KBM-7 (cell line): Measurements from ENCODE around the gene ITGA11.

Experiments
- DNase-seq: peaks from one replicate; pipeline ENCODE4 v3.0.0-alpha.2; 2015
- in situ Hi-C: fragments of 300-500 bp; cut with MboI; formaldehyde crosslinking; loops from 2 replicates; pipeline ENCODE4 v1.14.3; 2020; ENCODE audit warnings: low sequenced_read_pairs, low pct_unique_long_range_greater_than_20kb, mixed read lengths

ITGA11 gene

DNA sequence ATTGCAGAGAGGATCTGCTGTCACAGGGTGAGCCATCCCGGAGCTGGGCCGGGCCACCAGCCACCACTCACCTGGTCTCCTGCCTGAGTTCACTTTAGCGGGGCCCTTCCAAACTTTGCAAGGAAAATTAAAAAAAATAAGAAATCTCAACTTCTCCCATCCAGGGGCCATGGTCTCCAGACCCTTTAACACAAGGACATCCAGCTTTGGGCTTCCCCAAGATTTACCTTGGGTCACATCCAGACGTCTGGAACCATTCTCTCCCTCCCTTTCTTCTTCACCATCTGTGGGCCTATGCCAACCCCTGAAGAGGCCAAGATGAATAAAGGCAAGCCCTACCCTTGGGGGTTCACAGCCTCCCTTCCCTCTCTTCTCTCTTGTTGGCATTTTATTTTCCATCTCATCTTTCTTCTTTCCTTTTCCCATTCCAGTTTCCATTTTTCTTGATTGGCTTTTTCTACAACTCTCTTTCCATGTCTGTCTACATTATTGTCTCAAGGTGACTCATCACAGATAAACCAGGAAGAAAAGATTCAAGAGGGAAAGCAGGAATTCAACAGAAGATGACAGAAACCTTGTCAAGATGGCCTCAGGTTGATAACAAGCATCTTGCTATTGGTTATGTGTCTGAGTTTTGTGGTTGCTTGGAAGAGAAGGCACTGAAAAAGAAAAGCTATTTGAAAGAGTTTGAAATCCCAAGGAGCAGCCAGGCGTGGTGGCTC is 49.5 kb downstream of the ITGA11 start:
- DNase-seq = no peak
- in situ Hi-C loops = no loop called here

DNA sequence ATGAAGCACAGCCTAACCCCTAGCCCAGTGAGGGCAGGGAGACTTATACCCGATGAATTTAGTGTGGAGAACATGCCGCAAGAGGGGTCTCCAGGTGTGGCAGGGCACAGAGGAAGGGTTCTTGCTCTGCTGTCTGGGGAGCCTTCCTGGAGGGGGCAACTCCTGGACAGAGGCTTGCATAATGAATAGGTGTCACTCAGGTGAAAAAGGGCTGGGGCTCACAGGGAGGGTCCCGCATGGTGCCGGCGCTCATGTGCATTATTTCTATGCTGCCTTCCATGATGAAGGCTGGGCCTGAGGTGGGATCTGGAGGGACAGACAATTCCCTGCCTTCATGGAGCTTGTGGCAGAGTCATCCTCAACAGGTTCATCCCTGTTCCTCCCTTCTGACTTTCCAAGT is 51.5 kb downstream of the ITGA11 start:
- in situ Hi-C loops = no loop called here
- no peak for DNase-seq

DNA sequence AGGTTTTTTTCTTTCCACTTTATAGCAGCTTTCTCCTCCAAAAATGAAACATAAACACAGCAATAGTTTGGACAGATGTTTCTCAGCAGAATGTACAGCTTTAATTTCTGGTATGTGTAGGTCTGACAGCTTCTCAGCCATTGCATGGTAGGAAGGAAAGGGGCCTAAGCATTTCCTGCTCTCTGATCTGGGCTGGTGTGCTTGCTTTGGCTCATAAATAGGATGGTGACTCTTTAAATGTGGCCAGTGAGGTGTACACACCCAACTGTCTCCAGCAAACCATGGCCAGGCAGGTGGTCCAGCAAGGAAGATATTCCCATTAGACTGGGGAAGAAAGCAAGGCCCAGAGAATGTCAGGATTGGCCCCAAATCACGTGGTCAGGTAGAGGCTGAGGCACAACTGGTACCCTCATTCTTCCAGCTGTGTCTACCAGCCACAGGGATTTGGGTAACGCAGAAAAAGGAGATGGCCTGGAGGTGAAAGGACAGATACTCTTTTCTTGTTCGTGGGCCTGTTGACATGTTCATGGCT is 52.1 kb downstream of the ITGA11 start:
- in situ Hi-C loops = no loop called here
- peak; percentile 41 for DNase-seq

DNA sequence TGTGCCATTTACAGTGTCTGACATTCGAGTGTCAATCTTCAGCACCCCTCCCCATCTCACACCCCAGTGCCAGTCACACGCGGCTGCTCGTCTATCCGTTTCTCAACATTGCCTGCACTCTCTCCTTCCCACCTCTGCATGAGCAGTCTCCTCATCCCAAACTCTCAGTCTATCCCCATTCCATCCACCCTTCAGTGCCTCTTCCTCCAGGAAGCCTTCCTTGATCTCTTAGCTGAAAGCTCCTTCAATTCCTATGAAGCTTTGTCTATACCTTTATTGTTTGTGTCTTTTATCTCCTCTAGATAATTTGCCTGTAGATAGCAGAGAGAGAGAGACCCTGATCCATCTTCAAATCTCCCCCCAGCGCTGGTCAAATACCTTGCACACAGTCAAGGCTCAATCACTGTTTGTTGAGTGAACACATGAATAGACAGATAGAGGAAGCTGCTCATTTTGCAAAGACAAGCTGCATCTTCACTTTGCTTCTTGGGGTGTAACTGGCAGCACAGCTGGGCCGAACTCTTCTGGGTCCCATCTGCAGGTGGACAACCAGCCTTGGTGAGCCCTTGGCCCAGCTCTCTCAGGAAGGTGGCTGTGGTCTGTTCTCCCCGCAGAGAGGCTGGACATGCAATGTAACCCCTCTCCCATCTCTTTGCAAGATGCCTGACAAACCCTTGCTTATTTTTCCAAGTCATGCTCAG is 52.8 kb downstream of the ITGA11 start:
- no peak for DNase-seq
- in situ Hi-C loops = no loop called here

DNA sequence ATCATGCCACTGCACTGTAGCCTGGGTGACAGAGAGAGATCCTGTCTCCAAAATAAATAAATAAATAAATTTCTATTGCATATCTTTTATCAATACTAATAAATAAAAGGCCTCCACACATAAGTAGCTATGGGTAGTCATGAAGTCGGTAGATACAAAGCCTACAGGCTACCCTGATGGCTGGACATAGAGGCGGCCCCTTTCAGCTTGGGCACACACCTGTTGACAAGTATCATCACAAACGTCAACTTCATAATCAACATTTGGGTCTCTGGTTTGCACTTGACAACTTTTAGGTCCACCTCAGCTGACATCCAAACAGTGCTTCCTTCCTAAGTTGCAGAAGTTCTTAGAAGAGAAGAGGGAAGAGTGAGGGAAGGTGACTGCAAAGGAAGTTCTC is 53.4 kb downstream of the ITGA11 start:
- DNase-seq = no peak
- in situ Hi-C loops = no loop called here

DNA sequence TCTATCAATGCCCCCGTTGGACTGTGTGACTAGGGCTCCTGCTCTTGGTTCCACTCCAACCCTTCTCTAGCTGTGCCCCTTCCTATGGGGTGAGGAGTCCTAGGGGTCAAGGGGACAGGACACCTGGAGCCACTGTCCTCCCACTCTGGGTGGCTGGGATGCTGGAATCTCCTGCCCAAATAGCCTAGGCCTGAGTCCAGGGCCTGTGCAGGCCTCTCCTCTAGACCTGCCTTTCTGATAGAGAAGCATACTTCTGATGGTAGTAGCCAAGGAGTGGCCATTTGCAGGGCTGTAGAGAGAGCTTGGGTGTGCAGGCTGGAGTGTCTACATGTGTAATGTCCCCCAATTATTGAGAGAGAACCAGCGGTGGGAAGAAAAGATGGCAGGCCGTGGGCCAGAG is 54.2 kb downstream of the ITGA11 start:
- no peak for DNase-seq
- in situ Hi-C loops = no loop called here

DNA sequence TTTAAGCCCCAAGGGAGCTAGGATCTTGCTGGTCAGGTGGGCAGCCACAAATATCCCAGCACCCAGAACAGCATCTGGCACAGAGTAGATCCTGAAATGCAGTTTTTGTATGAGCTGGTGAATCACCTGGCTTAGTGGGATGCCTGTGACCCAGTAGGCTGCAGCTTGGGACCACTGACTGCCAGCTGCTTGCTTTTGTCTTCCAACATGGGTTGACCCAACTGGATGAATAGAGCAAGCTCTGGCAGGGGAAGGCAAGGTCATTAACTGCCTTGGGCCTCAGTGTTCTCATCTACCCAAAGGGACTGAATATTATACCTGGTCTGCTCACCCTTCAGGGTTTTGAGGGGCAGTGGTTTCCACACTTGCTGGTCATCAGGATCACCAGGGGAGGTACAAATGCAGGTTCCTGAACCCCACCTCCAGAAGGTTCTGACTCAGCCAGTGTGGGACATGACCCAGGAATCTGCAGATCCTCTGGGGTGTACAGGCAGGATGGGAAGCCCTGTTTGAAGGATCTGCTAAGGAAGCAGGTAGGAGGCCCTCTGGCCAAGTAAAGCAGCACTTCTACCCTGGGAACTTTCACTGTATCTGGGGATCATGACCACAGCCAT is 55.4 kb downstream of the ITGA11 start:
- in situ Hi-C loops = no loop called here
- no peak for DNase-seq

DNA sequence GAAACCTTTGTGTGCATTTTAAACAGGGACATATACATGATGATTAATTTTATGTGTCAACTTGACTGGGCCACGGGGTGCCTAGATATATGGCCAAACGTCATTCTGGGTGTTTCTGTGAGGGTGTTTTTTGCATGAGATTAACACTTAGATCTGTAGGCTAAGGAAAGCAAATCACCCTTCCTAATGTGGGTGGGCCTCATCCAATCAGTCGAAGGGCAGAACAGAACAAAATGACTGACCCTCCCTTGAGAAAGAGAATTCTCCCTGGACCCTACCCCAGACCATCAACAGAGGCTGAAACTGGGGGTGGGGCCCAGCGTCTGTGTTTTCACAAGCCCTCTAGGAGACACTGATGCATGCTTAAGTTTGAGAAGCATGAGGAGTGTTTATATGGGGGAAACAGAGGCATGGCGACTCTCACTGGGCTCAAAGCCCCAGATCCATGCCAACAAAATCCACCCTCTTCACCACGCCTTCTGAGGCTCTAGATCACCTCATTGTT is 56.2 kb downstream of the ITGA11 start:
- DNase-seq = no peak
- in situ Hi-C loops = no loop called here

DNA sequence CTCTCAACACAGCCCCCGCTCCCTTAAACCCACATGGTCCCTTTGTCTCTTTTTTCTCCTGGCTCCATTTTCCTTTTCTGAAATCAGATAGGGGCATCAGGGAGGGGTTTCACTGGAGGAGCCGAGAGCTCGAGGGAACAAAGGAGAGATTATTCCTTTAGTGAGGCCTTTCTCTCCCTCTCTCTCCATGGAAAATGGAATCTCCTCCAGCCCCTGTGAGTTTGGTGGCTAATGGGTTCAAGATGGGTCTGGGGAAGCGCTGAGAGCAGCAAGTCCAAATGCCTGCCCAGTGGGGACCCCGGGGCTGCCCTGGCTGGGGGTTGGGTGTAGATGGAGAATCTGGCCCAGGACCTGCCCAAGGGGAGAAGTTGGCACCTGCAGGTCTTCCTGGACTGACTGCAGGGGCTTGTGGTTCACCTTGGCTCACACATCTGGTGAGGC is 56.8 kb downstream of the ITGA11 start:
- DNase-seq = no peak
- in situ Hi-C loops = no loop called here

DNA sequence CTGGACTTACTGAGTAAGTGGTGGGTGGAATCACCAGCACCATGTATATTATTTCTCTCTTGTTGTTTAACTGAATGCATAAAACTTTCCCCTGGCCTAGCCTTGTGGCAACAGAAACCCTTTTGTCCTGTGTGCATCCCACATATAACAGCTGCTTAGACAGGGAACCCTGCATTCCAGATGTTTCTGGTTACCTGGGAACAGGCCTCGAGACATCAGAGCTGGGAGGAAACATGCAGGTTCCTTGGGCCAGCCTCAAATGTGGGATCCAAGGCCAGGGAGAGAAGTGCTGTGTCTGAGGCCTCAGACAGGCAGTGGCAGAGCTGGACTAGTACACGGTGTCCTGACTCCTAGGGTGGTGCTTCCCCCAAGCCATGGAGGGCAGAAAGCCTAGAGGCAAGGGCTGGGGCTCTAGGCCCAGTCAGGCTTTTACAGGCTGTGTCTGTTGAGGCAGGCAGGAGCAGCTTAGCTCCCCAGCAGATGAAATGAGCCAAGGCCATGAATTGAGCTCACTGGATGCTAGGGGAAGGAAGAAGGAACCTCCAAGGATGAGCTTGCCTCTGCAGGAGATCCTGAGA is 57.7 kb downstream of the ITGA11 start:
- in situ Hi-C loops = no loop called here
- no peak for DNase-seq

DNA sequence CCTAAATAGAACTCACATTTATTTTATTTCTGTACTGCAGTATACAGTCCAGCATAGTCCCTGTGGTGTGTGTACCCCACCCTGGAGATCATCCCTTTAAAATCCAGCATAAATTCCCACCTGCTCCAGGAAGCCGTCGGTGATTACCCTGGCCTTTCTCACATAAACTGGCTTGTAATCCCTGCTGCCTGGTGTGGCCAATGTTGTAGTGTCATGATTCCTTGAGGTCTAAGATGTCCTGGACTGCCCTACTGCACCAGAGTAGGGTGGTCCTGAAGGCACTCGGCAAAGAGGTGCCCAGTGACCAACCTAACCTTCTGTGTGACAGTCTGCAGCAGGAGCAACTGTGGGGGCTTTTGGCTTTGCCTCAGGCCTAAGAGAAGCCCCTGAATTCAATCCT is 58.9 kb downstream of the ITGA11 start:
- DNase-seq = no peak
- in situ Hi-C loops = no loop called here

DNA sequence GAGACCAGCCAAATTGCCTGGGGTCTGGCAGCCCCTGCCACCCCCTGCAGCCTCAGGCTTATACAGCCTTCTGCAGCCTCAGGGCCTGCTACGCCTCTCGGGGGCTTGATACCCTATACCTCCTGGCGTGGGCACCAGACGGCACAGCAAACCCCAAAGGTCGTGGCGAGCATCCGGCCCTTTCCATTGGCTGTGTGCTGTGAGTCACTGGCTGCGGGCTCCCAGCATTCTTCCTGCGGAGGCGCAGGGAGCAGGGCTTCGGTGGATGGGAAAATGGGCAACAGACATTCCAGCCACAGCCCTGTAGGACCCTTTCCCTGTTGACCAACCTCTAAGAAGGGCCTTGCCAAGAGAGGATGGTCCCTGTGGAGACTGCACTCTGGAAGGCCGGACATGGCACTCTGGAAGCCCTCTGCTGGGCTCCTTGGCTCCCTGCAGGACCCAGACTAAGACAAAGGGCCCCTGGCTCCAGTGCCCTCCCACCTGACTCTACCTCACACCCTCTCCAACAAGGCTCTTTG is 59.6 kb downstream of the ITGA11 start:
- peak; percentile 51 for DNase-seq
- in situ Hi-C loops = no loop called here

DNA sequence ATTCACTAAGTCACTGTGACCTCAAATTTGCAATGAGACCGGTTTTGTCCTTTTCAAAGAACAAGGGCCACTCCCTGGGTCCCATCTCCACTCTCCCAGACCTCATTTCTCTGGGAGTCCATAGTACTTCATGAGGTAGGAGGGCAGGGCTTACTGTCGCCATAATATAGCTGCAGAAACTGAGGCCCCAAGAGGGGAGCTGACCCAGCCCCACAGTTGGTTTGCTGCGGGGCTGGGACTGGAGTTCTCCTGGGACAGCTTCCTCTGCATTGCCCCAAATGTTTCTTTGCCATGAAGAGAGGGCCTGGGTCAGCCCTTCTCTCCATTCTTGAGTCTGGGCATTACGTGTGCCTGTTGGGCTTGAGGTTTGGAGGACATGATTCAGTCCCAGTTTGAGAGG is 60.1 kb downstream of the ITGA11 start:
- in situ Hi-C loops = no loop called here

DNA sequence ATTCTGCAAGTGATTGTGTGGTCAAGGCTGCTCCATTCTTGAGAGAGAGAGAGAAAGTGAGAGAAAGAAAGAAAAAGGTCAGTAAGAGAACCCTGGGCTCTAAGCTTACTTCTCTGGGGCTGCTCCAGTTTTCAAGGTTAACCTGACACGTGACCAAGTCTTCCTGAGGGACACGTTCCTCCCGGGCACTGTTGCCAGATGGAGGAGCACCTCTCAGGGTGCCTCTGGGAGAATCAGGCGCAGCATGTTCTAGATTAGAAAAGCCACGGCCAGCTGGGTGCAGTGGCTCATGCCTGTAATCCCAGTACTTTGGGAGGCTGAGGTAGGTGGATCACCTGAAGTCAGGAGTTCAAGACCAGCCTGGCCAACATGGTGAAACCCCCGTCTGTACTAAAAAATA is 60.8 kb downstream of the ITGA11 start:
- in situ Hi-C loops = no loop called here
- DNase-seq = no peak

More for the DNA sequence above, 60.1 kb downstream of the ITGA11 start:
- no peak for DNase-seq

DNA sequence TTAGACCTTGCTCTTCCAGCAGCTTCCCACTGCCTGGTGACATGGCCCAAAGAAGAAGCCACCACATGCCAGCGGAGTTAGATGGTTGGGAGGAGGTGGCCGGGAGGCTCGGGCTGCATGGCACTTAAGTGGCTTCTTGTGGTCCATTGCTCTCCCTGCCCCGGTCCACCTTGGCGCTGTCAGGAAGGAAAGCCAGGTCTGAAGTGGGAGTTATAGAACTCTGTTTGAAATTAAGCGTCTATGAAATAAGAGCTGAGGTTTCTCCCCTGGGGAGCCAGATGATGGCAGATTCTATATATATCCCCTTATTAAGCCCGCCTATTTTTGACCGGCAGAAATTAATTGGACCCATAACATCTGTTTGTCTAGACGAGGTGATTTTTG is 61.2 kb downstream of the ITGA11 start:
- DNase-seq = no peak
- in situ Hi-C loops = no loop called here

DNA sequence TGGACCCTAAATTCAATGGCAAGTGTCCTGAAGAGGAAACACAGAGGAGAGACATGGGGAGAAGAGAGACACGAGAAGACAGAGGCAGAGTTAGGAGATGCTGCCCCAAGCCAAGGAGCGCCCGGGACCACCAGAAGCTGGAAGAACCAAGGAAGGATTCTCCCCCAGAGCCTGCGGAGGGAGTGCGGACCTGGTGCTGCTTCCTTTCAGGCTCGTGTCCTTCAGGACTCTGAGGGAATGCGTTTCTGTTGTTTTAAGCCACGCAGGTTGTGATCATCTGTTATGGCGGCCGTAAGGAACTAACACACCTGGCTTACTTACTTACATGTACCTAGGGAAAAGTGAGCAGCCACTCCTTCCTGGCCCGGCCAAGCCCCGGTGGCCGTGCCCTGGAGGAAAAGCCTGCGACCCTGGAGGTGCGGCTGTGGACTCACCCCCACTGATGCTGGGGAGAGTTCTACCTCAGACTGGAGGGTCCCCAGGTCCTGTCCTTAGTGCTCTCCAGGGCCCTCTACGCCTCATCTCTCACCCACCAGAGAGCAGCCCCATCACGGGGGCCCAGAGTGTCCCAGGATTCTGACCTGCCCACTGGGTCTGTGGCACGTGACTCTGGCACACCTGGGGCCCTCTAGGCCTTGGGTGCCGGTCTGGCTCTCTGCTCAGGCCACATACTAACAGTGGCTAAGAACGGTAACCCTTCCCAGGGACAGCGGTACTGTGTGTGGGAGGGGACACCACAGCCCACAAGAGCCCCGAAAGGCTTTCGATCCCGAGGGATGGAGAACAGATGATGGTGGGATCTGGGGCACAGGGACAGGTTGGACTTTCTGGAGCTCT is 61.8 kb downstream of the ITGA11 start:
- no peak for DNase-seq
- in situ Hi-C loops = no loop called here

DNA sequence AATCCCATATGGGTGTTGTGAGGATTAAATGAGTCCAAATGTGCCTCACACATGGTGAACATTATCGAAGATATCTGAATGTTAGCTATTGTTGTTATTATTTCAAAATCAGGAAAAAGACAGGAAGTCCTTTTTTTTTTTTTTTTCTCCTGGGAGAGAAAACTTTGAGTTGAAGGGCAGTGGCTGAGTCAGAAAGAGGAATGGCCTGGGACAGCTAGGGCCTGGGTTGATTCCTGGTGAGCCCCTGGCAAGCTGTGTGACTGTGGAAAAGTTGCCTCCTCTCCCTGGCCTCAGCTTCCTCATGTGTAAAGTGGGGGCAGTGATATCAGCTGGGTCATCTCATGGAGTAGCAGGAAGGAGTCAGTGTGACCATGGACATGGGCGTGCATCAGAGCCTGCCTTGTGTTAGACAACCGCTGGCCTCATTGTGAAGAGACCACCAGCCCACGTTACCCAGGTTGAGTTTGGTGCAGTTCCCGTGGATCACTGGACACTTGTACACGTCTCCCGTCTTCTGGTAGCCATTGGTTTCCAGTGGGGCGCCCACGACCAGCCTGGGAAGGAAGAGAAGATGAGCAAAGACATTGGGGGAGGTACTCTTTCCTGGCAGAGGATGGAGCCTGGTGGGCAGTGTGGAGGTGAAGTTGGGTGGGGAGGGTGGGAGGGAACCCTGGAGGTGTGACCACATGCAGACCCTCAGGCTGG is 63.1 kb downstream of the ITGA11 start:
- in situ Hi-C loops = no loop called here
- DNase-seq = no peak

DNA sequence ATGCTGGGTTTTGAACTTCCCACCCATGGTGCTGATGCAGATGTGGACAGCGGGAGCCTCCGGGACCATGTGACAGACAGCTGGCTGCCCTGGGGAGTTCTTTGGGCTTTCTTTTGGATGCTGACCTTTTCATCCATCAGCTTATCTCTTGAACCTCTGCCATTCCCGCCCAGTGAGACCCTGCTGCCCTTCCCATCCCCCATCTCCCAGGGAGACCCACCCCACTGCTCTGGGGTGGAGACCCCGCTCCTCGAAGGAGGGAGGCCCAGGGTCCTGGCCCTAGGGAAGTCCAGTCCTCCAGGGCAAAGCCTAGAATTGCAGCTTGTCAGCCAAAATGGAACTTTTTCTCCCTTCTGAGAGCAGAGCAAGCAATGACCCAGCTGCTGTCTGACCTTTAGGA is 64.0 kb downstream of the ITGA11 start:
- in situ Hi-C loops = no loop called here
- no peak for DNase-seq
